ENCODE data around the gene MICAL1.

The MICAL1 gene, protein sequence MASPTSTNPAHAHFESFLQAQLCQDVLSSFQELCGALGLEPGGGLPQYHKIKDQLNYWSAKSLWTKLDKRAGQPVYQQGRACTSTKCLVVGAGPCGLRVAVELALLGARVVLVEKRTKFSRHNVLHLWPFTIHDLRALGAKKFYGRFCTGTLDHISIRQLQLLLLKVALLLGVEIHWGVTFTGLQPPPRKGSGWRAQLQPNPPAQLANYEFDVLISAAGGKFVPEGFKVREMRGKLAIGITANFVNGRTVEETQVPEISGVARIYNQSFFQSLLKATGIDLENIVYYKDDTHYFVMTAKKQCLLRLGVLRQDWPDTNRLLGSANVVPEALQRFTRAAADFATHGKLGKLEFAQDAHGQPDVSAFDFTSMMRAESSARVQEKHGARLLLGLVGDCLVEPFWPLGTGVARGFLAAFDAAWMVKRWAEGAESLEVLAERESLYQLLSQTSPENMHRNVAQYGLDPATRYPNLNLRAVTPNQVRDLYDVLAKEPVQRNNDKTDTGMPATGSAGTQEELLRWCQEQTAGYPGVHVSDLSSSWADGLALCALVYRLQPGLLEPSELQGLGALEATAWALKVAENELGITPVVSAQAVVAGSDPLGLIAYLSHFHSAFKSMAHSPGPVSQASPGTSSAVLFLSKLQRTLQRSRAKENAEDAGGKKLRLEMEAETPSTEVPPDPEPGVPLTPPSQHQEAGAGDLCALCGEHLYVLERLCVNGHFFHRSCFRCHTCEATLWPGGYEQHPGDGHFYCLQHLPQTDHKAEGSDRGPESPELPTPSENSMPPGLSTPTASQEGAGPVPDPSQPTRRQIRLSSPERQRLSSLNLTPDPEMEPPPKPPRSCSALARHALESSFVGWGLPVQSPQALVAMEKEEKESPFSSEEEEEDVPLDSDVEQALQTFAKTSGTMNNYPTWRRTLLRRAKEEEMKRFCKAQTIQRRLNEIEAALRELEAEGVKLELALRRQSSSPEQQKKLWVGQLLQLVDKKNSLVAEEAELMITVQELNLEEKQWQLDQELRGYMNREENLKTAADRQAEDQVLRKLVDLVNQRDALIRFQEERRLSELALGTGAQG

DNA sequence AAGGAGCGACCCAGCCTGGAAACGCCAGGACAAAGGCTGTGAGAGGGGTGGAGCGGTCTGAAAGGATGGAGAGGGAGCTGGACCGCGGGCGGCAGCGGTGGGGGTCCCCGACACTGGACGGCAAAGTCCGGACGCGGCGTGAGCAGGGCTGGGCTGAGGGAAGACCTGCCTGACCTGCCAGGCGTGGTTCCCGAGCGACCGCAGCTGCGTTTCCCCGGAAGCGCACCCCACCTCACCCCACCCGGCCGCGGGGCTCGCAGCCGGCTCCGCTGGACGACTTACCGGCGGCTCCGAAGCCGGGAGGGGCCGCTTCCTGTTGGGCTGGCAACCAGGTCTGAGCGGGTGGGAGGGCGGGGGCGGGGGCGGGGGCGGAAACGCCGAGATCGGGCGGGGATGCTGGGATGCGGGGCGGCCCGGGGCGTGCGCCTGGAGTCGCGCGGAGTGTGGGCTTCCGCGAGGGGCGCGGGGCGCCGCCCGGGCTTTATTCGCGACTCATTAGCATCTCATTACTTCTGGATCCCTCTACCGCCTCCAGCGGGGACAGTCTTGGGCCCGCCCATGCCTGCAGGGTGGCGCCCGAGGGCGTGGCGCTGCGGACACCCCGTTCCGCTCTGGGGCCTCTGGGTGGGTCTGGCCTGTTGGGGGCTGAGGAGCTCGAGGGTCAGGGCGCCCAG is at the start of gene MICAL1:
Gene MICAL1, minus strand, starts transcription at position 336 of the 674 bp plus-strand sequence. CDS start 1,576 bp downstream, outside the sequence.
- DNase-seq (ENCODE audit: low spot score) = peak; percentile 40

DNA sequence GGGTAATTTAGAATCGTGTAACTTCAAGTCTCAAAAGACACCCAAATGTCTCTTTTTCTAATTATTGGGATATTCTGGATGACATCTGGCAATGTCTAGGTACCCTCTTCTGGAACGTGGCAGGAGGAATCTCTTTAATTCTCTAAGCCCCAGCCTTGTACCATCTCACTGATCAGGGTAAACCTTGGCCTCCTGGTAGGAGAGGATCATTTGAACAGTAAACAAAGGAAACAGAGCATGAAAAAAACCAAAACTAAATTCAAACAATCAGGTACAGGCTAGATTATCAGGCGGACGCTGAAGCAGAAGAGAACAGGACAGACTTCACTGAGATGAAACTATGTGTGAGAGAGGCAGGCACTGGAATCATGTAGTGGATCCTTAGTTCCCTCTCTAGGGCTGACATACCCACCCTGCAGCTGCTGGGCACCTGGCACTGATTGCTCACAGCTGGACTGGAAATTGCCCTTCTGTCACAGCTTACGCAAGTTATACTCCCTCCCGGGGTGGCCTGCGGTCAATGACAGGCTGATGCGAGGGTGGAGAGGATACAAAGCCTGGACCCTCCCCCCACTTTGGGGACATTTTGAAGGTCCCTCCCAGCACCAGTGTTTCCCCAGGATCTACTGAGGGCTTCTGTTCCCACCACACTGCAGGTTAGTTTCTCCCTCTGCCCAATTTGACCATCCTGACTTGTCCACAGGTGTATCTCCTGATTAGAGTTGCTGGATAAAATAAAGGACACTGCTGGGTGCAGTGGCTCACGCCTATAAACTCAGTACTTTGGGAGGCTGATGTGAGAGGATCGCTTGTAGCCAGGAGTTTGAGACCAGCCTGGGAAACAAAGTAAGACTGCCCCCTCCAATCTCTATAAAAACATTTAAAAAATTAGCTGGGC is 48.0 kb upstream of the MICAL1 start:
- DNase-seq (ENCODE audit: low spot score) = no peak

DNA sequence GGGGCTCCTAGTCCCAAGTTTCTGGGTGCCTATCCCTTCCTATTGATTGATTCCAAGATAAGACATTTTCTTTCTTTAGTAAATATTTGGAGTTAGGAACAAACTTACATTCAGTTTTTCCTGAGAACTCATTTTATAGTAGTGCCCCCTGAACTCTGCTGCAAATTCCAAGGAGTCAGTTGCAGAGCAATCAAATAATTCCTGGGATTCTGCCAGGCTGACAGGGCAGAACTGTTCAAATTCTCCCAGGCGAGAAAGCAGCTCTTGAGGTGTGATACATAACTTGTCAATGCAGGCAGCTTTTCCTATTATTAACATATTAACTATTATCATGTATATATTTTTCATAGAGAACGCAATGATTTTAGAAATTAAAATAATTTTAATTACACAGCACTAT is 43.4 kb upstream of the MICAL1 start:
- DNase-seq (ENCODE audit: low spot score) = no peak

DNA sequence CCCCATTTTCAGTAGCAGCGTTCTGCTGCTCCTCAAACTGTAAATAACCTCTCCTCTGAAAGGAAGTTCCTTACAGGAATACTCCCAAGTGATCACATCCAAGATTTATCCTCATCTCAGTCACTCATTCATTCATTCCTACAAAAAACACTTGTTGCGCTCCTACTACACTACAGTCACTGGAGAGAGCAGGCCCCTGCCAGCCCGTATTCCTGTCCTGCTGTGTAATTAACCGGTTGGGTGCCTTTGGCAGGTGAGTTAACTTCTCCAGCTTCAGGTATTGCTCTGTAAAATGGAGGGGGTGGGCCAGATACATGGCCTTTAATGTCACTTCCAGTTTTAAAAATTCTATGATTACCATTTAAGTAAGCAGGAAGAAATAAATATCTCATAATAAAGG is 42.5 kb upstream of the MICAL1 start:
- DNase-seq (ENCODE audit: low spot score) = no peak

GRCh38 chr6:109496036-109496772 is 40.6 kb upstream of the MICAL1 start:
- DNase-seq (ENCODE audit: low spot score) = no peak

DNA sequence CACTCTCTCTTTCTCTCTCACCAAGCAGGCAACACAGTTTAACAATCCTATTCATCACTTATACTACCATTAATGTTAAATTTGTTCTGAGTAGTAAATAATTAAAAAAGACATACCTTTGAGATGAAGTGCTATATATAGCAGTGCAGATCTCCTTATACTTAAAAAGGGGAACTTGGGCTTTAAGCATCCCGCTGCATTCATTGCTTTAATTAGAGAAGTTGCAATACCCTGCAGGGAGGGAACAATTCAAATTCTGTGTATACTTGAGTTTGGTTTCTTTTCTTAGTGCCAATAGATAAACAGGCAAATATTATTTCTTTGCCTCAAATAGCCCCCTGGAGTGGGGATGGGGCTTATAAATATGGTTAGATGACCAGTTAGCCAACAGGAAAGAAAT is 38.3 kb upstream of the MICAL1 start:
- DNase-seq (ENCODE audit: low spot score) = no peak

GRCh38 chr6:109491207-109491938 is 35.8 kb upstream of the MICAL1 start:
- no peak for DNase-seq (ENCODE audit: low spot score)

DNA sequence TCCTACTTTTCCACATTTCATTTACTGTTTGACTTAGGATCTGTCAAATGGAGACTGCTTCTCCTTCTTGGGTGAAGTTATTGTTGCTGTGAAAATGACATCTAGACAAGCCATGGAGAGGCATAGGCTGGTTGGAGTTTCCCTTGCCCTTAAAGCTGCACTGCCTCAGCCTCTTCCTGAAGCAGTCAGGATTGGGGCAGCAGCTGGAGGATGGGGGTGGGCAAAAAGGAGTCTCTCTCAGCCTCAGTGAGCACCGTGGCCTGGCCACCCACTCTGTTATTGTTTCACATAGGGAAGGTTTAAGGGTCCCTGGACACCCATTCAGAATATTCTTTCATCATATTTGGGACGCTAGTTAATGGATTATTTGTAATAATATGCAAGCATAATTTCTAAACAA is 35.1 kb upstream of the MICAL1 start:
- DNase-seq (ENCODE audit: low spot score) = no peak

- DNase-seq (ENCODE audit: low spot score) = no peak
These were observed 32.4 kb upstream of the MICAL1 start for GRCh38 chr6:109488001-109488400.

DNA sequence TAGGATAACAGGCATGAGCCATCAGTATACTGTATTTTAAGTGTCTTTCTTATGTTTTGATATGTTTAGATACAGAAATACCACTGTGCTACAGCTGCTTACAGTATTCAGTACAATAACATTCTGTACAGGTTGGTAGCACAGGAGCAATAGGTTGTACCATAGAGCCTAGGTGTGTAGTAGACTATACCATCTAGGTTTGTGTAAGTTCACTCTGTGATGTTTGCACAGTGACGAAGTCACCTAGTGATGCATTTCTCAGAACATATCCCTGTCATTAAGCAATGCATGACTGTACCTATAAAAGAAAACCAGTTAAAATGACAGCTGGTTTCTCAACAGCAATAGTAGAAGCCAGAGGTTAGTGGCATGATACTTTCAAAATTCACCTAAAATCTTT is 30.5 kb upstream of the MICAL1 start:
- DNase-seq (ENCODE audit: low spot score) = no peak

GRCh38 chr6:109485266-109485935 is 29.8 kb upstream of the MICAL1 start:
- no peak for DNase-seq (ENCODE audit: low spot score)

DNA sequence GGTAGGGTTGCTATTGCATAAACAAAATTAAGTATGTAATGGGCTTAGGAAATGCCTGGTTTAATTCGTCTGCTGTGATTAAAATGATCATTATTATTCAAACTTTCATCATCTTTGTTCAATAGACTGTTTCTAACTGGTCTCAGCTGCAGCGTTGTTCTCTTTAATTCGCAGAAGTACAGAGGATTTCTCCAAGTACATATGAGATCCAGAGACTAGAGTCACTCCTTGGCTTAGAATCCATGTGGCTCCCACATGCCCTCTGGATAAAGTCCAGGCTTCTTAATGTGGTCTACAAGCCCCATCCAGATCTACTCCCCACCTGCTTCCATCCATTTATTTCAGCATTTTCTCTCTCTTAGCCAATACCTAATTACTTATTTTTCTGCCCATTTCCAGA is 28.6 kb upstream of the MICAL1 start:
- peak; percentile 41 for DNase-seq (ENCODE audit: low spot score)

DNA sequence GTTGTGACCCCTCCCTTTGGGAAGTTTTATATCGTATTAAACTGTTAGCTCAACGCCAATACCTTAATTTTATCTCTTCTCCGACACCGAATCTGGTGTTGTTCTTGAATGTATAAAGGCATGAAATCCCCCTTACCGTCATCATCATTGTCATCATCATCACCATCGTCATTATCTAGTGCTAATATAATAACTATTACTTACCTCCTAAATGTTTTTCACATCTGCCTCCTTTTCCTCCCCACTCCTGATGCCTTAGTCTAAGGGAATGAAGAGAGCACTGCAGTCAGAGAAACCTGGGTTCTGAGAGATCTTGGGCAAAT is 28.1 kb upstream of the MICAL1 start:
- DNase-seq (ENCODE audit: low spot score) = peak; percentile 48

- peak; percentile 81 for DNase-seq (ENCODE audit: low spot score)
These were observed 27.5 kb upstream of the MICAL1 start, which contains the start of gene ZBTB24 for GRCh38 chr6:109482905-109483734. Gene ZBTB24, minus strand, starts transcription at chr6:109483219. Its CDS starts 1,193 bp downstream, at chr6:109482026.

DNA sequence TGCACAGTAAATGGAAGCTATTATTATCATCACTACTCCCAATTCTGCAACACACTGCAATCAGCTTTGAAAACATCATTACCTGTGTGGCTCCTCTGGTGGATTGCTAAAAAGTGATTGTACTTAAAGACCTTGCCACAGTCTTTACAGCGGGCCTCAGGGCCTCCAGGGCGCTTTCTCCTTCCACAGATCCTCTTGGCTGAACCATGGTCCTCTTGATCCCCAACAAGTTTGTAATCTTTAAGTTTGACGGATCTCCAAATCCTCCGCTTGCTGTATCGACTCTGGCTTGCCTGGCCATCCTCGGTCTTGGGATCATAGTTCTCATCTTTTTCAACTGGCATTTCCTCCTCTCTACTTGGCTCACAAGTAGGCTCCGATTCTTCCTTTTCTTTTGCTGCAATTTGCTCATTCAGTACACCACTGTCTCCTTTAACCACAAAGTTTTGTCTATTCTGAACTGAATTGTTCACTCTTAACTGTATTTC is 25.5 kb upstream of the MICAL1 start:
- DNase-seq (ENCODE audit: low spot score) = no peak

- no peak for DNase-seq (ENCODE audit: low spot score)
These were observed 23.5 kb upstream of the MICAL1 start for GRCh38 chr6:109478841-109479624.

- DNase-seq (ENCODE audit: low spot score) = no peak
These were observed 22.7 kb upstream of the MICAL1 start for GRCh38 chr6:109478222-109478805.
